ENCODE measurements around the gene EFNA4.
A peak's percentile ranks its signal among the peaks of the same experiment; 100 is the strongest.

EFNA4 gene

DNA sequence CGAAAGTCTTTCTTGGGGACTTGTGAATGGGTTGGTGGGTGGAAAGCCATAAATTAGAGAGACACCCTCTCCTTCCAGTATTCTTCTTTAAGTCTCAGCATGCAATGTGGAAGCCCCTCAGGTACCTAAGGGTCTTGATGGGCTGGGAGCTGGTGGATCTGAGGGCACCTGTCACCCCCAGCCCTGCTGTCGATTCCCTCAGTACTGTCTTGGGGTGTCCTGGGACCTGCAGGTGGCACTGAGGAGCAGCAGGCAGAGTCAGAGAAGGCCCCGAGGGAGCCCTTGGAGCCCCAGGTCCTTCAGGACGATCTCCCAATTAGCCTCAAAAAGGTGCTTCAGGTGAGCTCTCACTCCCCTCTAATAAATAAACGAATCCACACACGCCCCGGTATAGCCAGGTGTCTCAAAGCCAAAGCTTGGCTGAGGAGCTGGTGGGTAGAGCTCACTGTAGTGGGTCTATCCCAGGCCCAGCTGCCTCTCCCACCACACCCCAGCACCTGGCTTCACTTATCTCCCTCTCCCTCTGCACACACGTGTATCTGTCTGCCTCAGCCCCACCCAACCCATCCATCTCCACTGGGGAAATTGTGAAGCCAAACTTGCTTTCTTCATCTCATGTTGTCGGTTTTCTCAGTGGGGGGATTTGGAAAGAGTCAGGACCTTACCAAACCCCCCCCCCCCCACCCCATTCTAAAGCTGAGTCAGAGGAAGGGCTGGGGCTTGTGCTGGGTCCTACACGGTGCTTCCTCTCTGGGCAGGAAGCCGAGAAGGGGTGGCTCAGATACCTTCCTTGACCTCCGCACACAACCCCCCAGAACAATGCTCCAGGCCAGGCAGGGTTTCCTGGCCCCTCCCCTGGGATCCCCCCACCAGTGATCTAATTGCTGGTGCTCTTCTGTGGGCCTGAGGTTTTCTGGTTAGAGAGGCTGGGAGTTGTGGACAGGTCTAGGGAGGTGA lies 10.8 kb upstream of the EFNA4 start:
- DNase-seq: no peak

DNA sequence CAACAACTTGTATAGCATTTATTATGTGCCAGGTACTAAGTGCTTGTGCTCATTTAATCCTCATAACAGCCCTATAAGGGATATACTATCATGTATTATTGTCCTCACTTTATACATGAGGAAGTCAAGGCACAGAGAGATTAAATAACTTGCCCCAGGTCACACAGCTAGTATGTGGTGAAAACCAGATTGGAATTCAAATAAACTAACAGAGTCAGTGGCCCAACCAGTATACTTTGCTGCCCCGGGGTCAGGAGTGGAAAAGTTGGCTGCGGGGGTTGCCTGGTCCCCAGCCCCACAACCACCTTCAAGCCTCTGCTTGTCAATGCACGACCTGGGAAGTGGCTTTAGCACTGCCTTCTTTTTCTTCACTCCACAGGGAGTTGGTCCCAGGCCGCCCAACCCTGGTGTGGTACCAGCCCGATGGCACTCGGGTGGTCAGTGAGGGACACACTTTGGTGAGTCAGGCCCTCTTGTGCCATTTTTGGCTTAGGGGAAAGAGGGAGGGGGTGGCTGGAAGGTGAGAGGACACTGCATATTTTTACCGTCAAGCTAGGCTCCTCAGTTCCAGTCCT lies 9.9 kb upstream of the EFNA4 start:
- DNase-seq: no peak

DNA sequence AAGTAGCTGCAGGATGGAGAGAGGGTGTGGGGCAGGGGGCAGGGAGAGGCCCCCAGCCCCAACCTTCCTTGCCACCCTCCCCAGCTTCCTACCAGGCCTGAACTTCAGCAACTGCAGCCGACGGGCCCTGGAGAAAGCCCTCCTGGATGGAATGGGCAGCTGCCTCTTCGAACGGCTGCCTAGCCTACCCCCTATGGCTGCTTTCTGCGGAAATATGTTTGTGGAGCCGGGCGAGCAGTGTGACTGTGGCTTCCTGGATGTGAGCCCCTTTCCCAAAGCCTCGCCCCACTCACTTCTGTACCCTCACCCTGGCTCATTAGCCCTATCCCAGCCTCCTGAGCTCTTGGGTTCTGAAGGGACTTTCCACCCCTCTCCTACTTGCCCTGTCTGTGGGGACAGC lies 6.4 kb upstream of the EFNA4 start:
- no peak for DNase-seq

DNA sequence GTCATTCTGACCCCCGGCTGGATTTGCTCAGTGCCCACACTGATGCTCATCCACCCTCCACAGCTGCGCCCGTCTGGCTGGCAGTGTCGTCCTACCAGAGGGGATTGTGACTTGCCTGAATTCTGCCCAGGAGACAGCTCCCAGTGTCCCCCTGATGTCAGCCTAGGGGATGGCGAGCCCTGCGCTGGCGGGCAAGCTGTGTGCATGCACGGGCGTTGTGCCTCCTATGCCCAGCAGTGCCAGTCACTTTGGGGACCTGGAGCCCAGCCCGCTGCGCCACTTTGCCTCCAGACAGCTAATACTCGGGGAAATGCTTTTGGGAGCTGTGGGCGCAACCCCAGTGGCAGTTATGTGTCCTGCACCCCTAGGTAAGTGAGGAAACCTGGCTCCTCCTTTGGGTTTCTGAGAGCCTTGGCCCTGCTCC lies 5.7 kb upstream of the EFNA4 start:
- no peak for DNase-seq

DNA sequence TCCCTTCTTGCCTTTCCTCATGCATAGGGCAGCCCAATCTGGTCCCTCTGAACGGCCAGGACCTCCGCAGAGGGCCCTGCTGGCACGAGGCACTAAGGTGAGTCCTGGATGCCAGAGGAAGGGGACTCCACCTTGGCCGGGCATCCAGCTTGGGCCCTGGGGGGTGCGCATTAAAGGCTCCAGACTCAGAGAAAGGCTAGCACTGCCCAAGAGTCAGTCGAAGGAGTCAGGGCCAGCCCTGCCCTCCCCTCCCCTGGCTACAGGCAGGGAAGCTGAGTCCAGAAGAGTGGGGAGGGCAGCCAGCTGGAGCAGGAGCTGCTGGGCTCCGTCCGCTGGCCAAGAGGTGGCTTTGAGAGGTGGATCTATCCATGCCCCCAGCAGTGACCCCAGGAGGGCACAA lies 2.8 kb upstream of the EFNA4 start:
- no peak for DNase-seq

DNA sequence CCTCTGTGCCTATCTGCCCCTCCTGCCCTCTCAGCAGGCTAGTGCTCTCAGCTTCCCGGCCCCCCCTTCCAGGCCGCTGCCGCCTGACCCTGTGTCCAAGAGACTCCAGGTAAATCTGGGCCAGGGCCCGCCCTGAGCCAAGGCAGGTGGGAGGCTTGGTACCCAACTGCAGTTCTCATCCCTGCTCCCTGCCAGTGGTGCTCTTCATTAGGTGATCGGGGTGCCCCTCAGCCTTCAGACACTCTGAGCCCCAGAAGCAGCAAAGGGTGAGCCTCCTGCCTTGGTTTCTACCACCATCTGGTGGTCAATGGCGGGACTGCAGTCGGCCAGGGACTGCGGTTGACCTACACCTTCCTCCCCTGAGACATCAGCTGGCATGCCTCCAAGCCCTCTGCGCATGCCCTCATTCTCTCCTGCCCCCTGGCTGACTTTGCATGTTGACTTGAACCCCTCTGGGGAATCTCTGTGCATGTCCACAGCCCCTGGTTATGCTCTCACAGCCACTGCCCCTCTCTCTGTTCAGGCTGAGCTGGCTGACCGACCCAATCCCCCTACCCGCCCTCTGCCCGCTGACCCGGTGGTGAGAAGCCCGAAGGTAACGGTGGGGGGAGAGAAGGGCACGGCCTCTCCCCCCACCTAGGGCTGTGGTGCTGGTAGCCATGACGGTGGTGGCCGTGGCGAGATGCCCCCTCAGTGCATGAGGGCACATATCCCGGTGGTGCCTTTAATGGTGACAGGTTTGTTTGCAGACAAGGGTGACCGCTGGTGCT lies 2.0 kb upstream of the EFNA4 start:
- DNase-seq: peak; percentile 26

DNA sequence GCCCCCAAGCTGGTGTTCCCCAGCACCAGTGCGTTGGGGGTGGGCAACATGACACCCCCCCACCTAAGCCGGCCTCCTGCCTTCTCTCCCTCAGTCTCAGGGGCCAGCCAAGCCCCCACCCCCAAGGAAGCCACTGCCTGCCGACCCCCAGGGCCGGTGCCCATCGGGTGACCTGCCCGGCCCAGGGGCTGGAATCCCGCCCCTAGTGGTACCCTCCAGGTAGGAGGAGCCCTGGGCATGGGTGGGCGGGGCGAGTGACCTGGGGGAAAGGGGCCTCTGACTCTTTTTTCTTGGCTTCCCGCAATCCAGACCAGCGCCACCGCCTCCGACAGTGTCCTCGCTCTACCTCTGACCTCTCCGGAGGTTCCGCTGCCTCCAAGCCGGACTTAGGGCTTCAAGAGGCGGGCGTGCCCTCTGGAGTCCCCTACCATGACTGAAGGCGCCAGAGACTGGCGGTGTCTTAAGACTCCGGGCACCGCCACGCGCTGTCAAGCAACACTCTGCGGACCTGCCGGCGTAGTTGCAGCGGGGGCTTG lies 1.3 kb upstream of the EFNA4 start:
- DNase-seq: no peak

DNA sequence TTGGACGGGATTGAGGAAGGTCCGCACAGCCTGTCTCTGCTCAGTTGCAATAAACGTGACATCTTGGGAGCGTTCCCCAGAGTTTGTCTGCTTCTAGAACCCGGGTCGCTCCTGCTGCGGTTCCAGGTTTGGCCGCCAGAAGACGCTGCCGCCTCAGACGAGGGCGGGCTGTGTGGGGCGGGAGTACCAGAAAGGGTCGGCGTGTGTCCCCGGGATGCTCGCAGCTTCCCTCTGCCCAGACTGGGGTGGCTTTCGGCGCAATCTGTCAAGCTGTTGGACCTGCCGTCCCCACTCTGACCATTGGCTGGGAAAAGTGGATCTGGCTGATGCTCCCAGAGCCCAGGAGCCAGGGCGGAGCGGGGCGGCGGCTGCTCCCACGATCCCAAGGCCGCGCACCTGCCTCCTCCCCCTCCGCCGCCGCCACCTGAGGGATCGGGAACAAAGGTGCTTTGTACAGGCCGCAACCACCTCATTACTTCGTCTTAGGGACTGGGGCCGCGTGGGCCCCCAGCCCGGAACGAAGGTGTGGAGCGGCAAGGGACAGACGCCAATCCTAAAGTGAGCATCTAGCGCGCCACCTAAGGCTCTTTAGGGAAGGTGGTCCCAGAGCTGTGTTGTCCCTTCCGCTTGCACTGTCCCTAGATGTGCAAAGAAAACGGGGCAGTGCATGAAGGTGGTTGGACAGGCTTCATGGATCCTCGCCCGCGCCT lies 683 bp upstream of the EFNA4 start:
- no peak for DNase-seq

DNA sequence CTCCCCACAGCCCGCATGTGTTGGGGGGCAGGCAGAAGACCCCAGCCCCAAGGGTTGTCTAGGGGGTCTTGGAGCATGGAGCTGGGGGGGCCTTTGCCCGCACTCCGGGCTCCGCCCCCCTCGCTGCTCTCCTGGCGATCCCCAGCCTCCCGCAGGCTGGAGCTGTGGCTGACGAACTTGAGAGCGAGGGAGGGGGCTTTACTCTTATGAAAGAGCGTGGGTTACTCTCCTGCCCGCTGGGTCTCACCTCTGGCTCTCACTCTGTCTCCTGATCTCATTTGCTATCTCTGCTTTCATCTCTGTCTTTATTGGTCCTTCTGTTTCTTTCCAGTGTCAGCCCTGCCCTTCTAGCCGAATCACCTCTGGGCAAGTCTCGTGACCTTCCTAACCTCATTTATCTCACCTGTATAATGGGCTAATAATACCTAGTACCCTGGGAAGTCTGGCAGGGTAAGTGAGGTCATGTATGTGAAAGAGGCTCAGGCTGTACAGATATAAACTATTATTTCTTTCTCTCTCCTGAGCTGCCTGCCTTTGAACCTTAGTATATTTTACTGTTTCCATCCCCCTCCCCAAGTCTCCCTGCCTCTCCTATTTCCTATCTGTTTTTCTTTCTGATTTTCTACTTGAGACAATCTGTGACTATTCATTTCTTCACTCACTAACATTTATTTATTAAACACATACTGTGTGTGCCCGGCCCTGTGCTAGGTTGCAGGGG lies 731 bp downstream of the EFNA4 start:
- DNase-seq: no peak

DNA sequence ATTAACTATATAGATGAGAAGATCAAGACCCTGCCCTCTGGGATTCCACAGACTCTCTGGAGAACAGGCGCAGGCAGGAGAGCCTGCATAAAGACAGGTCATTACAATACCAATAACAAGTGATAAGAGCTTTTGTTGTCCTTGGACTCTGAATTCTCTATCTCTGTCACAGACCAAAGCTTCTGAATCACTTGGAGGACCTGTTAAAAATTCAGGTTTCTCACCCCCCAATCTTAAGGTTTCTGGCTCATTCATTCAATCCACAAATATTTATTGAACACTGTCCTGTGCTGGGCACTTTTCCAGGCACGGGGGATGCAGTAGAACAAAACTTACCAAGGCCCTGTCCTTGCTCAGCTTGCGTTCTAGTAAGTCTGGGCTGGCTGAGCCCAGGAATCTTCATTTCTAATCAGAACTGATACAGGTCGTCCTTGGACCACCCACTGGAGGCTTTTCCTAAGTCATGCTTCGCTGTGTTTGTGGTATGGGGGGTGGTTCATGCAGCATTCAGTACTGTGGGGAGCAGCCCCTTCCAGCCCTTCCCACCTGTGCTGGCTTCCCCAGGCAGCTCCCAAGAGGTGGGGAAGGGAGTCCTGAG lies 1.4 kb downstream of the EFNA4 start:
- DNase-seq: no peak

DNA sequence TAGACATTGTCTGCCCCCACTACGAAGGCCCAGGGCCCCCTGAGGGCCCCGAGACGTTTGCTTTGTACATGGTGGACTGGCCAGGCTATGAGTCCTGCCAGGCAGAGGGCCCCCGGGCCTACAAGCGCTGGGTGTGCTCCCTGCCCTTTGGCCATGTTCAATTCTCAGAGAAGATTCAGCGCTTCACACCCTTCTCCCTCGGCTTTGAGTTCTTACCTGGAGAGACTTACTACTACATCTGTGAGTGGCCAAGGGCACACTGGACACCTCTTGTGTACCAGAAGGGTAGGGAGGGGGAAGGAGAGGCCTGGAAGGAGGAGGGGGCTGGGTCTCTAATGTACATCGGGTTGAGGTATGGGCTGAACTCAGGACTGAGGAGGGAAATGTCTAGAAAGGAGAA lies 3.2 kb downstream of the EFNA4 start:
- DNase-seq: no peak

DNA sequence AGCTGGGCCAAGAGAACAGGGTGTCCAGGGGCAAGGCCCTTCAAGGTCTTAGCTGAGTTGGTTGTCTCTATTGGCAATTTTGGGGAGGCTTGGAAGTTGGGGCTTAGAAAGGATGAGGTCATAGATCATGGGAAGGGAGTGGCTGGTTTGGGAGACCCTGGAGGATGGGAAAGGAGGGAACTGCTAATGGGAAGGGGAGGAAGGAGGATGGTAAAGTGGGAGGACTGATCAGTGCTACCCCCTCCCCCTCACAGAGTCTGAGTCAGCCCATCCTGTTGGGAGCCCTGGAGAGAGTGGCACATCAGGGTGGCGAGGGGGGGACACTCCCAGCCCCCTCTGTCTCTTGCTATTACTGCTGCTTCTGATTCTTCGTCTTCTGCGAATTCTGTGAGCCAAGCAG lies 5.1 kb downstream of the EFNA4 start:
- no peak for DNase-seq

DNA sequence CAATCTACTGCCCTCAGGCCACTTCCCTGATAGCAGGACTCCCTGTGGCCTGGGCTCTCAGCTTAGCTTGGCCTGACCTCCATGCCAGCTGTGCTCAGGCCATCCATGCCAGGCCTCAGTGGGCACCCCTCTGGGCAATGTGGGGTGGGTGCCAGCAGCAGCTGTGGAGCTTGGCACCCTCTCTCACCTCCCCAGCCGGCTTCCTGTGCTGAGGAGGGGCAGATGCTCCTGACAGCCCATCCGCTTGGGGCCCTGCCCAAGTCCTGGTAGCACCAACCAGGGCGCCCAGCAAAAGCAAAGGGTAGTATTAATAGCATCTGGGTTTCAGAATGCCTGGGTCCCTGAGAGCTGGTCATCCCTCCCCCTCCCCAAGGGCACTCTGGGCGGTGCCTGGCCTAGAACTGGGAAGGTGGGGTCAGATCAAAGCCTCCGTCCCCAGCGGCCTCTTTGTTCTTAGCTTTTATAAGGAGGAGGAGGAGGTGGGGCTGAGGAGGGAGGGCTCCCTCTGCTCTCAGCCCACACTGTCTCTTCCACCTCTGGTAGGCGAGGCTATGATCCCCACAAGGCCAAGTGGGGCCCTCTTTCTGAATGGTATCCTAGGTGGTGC lies 6.1 kb downstream of the EFNA4 start:
- no peak for DNase-seq

DNA sequence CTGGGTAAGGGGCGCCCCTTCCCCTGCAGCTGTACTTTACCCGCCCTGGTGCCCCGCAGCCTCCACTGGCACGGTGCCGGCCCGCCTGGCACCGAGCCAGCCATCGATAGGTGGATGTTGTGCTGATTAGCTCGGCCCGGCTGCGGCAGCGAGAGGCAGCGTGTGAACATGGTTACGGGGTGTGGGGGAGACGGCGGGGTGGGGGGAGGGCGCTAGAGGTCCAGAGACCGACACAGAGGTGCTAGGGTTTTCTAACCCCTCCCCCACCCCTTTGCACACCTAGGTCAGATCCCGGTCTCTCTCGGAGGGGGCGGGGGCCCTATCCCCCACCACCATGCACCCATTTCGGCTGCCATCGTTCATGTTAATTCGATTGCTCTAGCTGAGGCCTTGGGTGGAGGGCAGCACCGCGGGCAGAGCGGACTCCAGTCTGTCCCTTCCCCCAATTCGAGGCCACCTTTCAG lies 6.7 kb downstream of the EFNA4 start:
- DNase-seq: no peak

DNA sequence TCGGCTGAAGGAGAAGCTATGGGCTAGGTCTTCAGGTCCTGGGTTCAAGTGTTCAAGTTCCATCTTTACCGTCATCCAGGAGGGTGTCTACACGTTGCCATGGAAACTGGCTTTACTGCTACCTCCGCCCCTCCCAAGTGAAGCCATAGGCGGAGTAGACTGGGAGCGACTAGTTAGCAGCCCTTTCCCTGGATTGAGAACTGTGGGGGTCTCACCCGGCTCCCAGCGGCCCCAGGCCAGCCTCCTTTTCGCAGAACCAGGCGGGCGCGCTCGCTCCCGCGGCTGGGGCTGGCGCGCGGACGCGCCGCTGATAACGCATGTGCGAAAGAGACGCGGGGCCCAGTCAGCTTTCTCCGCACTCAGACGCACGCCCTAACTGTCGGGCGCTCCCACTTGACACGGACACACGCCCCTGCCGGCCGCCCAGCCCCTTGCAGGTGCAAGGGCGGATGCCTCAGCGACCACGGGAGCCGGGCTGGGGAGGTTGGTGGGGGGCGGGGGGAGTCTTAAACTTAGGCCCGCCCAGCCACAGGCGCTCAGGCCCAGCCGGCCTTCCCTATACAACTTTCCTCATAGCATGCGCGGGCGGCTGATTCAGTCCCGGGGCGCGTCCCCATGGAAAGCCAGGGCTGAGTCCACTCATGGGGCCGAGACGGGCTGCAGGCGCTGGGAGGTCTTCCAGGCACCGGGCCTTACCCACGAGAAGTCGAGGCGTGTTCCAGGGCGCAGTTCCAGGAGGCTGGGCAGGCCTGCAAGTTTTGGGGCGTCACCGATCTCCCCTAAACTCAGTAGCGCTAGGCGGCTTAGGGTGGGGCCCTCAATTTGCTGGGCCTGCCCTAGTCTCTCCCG lies 7.4 kb downstream of the EFNA4 start:
- DNase-seq: no peak

DNA sequence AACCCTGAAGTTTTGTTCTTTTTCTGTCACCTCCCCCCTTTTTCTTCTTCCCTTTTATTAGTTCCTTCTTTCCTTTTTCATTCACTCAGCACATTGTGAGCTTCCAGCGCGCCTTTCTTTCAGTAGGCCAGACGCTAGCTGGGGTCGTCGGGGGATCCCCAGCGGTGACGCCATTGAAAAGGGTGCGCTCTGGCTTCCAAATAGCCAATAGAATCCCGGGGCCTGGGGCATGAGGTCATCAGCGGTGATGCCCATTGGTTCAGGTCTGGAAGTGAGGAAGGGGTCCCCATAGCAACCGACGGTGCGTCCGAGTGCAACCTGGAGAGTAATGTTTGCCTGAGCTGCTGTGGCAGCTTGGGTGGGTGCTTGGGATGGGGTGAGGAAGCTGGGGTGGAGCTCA lies 8.2 kb downstream of the EFNA4 start:
- no peak for DNase-seq

DNA sequence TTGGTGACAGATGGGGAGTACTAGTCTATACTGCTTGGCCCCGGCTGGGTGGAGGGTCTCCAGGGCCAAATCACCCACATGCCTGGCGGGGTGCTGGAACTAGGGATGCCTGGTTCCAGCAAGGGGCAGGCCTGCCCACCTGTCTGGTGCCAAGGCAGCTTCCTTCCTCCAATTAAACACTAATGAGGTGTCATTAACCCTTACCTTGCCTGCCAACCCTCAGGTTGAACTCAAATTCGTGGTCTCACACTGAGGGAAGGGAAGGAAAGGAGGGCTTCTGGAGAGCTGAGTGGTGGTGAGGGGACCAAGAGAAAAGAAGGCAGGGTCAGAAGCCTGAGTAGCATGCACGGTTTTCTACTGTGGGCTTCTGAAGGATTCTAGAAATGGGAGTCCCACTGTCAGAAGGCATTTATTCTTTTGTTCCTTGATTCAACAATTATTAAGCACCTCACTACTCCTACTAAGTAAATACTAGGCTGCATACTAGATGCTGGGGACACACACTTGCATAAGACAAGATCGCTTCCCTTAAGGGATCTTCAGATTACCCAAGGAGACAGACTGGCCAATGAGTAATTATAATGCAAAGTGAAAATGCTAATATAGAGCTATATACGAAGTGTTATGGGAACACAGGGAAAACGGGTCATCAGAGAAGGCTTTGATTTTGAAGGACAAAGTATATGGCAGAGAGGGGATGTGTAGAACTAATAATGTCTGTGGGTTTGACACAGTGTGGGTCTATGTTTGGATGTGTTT lies 9.2 kb downstream of the EFNA4 start:
- DNase-seq: no peak

DNA sequence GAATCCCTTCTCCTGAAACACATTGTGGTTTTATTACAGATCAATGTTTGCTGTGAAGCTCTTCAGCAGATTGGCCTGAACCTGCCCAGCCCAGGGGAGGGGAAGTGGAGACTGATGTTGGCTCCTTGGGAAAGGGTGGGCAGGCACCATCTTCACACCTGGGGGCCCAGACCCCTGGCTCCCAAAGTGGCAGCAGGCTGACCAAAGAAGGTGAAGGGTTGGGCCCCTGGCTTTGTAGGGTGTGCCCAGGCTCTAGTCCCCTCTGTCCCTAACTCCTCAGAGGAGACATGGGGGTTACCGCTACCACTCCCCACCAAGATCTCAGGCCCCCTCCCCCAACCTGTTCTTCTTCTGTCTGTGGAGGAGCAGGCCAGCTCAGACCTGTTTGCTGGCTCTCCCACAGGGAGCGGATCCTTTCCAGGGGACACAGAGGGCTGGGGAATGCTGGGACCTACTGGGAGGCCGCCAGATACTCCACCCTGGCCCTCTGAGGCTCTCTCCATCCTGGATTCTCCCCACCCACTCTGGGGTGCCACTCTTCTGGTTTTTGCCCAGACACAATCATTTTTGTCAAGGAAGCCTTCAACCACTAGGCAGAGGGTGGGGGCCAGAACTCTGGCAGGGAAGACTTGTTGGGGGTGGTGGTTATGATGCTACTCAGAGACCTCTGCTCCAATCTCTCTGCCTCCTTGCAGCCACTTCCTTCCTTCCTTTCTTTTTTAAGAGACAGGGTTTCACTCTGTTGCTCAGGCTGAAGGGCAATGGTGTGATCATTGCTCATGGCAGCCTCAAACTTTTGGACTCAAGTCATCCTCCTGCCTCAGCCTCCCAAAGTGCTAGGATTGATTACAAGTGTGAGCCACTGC lies 10.1 kb downstream of the EFNA4 start:
- DNase-seq: no peak
